ENCODE measurements around the gene IFITM1.

Gene IFITM1
- total RNA-seq = 45.8 to 87.8 (median 60.6) reads per million in 4 donors

DNA sequence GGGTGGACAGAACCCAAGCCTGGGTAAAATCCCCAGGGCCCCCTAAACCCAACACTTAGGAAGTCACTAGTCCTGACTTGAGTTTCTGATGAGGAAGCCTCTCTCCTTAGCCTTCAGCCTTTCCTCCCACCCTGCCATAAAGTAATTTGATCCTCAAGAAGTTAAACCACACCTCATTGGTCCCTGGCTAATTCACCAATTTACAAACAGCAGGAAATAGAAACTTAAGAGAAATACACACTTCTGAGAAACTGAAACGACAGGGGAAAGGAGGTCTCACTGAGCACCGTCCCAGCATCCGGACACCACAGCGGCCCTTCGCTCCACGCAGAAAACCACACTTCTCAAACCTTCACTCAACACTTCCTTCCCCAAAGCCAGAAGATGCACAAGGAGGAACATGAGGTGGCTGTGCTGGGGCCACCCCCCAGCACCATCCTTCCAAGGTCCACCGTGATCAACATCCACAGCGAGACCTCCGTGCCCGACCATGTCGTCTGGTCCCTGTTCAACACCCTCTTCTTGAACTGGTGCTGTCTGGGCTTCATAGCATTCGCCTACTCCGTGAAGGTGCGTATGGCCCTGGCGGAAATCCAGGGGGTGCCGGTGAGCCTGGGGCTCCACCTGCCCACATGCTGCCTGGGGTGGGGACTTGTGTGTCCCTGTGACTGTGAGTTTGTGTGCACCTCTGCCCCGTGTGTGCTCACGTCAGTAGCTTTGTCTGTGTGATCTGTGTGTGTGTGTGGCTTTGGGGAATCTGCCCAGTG lies at the start of gene IFITM1:
Gene IFITM1 (plus strand): TSS at position 254 of the 767 bp plus-strand sequence. CDS start 131 bp downstream, at position 385.
- DNase-seq = peak in 3 of 5 donors; percentile 40 to 92 (median 50)

DNA sequence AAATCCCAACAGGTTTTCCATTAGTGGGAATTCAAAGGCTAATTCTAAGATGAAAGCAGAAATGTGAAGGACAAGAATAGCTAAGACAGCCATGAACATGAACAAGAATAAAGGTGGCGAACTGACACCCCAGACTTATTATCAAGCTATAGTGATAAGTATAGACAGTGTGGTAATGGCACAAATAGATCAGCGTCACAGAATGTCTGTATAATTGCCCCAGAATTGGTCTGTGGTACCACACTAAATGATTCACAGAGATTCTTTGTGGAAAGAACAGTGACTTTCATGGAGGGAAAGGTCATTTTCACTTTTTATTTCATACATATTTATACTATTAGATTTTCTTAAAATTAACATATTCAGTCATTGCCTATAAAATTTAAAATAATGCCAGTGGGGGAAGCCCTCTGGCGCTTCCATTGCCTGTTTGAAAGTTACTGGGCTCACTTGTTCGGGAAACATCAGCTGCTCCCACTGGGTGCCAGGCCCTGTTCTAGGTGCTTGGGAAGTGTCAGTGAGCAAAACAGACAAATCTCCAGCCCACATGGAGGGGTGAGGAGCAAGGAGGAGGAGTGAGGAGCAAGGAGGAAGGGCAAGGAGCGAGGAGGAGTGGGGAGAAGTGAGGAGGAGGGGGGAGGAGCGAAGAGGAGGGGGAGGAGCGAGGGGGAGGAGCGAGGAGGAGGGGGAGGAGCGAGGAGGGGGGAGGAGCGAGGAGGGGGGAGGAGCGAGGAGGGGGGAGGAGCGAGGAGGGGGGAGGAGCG lies 47.0 kb upstream of the IFITM1 start:
- DNase-seq = no peak

DNA sequence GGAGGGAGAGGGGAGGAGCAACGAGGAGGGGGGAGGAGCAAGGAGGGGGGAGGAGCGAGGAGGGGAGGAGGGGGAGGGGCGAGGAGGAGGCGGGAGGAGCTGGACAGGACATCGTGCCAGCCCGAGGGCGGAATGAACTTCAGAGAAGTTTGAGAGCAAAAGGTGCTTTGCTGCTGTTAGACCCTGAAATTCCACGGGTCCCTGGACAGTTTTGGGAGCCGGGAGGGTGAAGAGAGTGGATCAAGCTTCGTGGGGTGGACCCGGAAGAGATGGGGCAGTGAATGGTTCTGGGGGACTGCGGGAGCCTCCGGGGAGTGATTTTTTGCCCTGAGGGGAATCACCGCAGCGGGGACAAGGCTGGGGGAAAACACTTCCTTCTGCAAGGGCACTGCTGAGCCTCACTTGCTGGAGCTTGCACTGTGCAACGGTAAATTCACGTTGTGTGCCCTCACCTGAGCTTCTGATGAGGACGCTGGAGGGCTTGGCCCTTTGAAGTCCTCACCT lies 46.3 kb upstream of the IFITM1 start:
- DNase-seq = peak in 4 of 5 donors; percentile 50 to 64 (median 54)

GRCh38 chr11:268716-269145 lies 45.1 kb upstream of the IFITM1 start:
- peak in 3 of 5 donors; percentile 33 to 90 (median 51) for DNase-seq

- peak in 3 of 5 donors; percentile 39 to 97 (median 47) for DNase-seq
Observed at GRCh38 chr11:269146-269890, 44.5 kb upstream of the IFITM1 start.

DNA sequence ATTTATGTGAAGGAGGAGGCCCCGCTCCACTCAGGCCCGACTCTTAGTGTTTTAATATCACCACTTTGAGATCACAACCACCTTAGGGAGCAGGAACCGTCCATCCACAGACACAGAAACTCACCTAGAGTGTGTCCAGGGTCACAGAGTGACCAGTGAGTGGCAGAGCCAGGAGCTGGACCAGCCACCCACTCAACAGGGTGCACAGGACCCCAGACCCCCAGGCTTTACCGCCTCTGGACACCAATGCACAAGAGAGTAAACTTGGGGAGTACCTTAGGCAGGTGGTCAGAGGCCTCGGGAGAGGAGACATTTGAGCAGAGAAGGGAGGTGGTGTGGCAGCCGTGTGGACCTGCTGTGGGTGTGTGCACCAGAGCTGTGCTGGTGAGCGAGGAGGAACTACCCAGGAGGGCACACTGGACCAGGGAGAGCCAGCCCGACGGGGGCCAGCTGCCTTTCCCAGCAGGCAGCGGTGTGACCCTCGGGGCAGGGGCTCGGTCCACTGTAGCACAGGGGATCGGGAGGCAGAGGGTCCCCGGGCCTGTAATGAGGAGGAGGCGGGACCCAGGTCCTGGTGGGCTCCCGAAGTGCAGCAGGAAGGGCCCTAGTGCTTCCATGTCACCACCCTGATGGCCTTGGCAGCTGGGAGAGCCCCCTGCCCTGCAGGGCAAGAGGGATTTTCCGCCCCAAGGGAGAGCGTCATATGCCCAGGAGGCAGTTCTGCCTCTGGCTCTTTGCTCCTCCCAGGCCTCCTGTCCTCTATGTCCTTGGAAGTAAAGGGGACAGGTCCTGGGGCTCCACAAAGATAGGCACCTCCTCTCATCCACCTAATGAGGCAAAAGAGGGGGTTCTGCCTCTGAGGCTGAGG lies 43.2 kb upstream of the IFITM1 start:
- no peak for DNase-seq

GRCh38 chr11:271319-271715 lies 42.5 kb upstream of the IFITM1 start:
- DNase-seq = no peak

- no peak for DNase-seq
Observed at GRCh38 chr11:272195-272930, 41.5 kb upstream of the IFITM1 start.

DNA sequence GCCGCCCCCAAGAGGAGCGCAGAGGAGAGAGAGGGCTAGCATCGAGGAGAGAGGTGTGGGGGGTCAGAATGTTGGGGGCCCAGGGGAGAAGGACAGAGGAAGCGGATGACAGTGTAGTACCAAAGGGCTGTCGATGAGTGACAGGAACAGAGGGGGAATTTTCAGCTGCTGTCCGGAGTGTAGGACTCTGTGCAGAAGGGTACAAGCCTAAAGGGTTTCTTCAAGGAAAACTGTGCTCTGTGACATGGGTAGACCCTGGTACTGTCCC lies 41.0 kb upstream of the IFITM1 start:
- DNase-seq = no peak

DNA sequence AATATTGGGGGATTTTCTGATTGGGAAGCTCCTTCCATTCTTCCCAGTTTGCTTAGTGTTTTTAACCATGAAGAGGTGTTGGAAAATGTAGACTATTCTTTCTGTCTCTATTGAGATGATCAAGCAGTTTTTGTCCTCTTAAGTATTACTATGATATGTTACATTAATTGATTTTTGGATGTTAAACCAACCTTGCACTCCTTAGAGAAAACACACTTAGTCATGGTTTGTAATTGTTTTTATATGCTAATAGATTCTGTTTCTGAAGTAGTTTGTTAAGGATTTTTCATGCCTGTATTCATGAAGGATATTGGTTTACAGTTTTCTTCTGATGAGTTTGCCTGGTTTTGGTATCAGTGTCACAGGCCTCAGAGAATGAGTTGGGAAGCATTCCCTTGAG lies 37.6 kb upstream of the IFITM1 start:
- no peak for DNase-seq

DNA sequence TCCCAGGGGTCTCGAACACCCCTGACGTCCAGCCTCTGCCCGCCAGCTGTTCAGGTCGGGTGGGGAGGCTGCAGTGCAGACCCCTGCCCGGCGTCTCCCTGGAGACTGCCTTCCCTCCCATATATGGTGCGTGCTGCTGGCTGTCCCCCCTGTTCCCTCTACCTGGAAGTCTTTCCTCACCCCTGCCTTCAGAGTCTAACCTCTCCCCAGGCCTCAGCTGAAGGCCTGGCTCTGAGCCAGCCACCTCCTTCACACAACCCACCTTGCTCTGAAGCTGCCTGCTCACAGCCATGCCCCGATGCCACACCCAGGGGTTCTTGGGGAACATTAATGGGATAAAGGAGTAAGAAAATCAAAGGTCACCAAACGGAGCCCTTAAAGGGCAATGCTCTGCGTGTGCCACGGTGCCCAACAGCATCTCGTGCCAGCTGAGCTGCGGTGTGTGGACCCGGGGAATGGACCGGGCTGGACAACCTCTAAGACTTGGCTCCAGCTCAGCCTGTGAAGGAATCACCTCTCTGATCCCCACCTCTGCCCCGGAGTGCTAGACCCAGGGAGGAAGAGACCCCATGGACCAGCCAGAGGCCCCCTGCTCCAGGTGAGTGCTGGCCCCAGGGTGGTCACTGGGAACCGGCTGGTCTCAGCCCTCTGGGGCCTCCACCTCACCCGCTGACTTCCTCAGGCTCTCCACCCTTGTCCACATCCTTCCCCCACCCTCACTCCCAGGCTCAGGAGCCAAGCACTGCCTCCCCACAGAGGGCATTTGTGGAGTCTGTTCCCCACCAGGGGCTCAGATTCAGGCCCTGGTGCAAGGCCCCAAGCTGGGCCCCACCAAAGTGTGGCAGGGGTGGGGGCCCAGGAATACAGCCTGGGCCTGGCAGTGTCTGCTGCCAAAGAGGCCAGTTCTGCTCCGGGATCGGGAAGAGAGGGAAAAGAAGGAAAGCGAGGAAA lies 35.6 kb upstream of the IFITM1 start, which contains the start of gene NLRP6:
Gene NLRP6 (plus strand): TSS at position 407 of the 951 bp plus-strand sequence. CDS start 163 bp downstream, at position 570.
- DNase-seq = no peak

- peak in 1 of 5 donors; percentile 28 for DNase-seq
Observed at GRCh38 chr11:279040-279965, 34.5 kb upstream of the IFITM1 start.

GRCh38 chr11:279966-280705 lies 33.7 kb upstream of the IFITM1 start:
- DNase-seq = peak in 2 of 5 donors; percentile 56 to 65

DNA sequence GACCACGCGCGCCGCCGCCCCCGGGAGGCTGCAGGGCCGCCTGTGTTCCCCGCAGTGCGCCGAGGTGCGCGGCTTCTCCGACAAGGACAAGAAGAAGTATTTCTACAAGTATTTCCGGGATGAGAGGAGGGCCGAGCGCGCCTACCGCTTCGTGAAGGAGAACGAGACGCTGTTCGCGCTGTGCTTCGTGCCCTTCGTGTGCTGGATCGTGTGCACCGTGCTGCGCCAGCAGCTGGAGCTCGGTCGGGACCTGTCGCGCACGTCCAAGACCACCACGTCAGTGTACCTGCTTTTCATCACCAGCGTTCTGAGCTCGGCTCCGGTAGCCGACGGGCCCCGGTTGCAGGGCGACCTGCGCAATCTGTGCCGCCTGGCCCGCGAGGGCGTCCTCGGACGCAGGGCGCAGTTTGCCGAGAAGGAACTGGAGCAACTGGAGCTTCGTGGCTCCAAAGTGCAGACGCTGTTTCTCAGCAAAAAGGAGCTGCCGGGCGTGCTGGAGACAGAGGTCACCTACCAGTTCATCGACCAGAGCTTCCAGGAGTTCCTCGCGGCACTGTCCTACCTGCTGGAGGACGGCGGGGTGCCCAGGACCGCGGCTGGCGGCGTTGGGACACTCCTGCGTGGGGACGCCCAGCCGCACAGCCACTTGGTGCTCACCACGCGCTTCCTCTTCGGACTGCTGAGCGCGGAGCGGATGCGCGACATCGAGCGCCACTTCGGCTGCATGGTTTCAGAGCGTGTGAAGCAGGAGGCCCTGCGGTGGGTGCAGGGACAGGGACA lies 32.9 kb upstream of the IFITM1 start:
- peak in 2 of 5 donors; percentile 37 to 65 for DNase-seq

DNA sequence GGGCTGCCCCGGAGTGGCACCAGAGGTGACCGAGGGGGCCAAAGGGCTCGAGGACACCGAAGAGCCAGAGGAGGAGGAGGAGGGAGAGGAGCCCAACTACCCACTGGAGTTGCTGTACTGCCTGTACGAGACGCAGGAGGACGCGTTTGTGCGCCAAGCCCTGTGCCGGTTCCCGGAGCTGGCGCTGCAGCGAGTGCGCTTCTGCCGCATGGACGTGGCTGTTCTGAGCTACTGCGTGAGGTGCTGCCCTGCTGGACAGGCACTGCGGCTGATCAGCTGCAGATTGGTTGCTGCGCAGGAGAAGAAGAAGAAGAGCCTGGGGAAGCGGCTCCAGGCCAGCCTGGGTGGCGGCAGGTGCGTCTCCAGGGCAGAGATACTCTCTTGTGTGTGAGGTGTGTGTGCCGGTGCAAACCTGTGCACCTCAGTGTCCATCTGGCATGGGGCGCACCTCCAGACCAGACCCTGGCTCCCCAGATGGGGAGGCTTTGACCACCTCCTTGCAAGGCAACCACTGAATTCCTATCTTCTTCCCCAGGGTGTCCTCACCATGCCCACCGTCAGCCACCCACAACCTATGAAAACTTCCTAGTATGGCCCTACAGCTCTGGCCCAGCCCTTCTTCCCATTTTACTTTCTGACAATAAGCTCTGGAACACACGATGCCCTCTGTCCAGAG lies 32.2 kb upstream of the IFITM1 start:
- DNase-seq = no peak

GRCh38 chr11:282171-282570 lies 31.7 kb upstream of the IFITM1 start:
- DNase-seq = no peak
